Ishikawa (cell line): ENCODE measurements around the gene GRID1.

Experiments used
- CEBPB ChIP-seq: IDR thresholded peaks from 2 replicates; pipeline ENCODE4 v1.6.1; 2012
- CREB1 ChIP-seq: IDR thresholded peaks from 2 replicates; pipeline ENCODE4 v1.6.1; 2012; ENCODE audit warnings: low read depth
- EGR1 ChIP-seq: IDR thresholded peaks from 2 replicates; pipeline ENCODE4 v1.6.1; 2012
- EP300 ChIP-seq: IDR thresholded peaks from 2 replicates; pipeline ENCODE4 v1.6.1; 2012; ENCODE audit warnings: borderline replicate concordance
- MAX ChIP-seq: IDR thresholded peaks from 2 replicates; pipeline ENCODE4 v1.6.1; 2012
- NFIC ChIP-seq: IDR thresholded peaks from 2 replicates; pipeline ENCODE4 v1.6.1; 2012
- RAD21 ChIP-seq: IDR thresholded peaks from 2 replicates; pipeline ENCODE4 v1.6.1; 2012; ENCODE audit warnings: low read depth
- REST ChIP-seq: IDR thresholded peaks from 2 replicates; pipeline ENCODE4 v1.6.1; 2012; ENCODE audit warnings: low read depth, mild to moderate bottlenecking
- TAF1 ChIP-seq: IDR thresholded peaks from 2 replicates; pipeline ENCODE4 v1.6.1; 2012; ENCODE audit warnings: low read depth, mild to moderate bottlenecking
- TCF12 ChIP-seq: IDR thresholded peaks from 2 replicates; pipeline ENCODE4 v1.6.1; 2012; ENCODE audit warnings: low read depth
- TEAD4 ChIP-seq: IDR thresholded peaks from 2 replicates; pipeline ENCODE4 v1.6.1; 2012
- USF1 ChIP-seq: IDR thresholded peaks from 2 replicates; pipeline ENCODE4 v1.6.1; 2012

- TF ChIP-seq EP300 = no peak
- no peak for TF ChIP-seq NFIC
- no peak for TF ChIP-seq RAD21
- no peak for TF ChIP-seq CEBPB
- no peak for TF ChIP-seq EGR1
- no peak for TF ChIP-seq TCF12
- TF ChIP-seq REST = no peak
- TF ChIP-seq TEAD4 = no peak
- no peak for TF ChIP-seq TAF1
- TF ChIP-seq CREB1 = no peak
- no peak for TF ChIP-seq USF1
- no peak for TF ChIP-seq MAX
These were observed 77.7 kb downstream of the GRID1 start for GRCh38 chr10:86288695-86289576.
